HepG2 (cell line): ENCODE results near the gene PDLIM4. TPM values are rescaled to one million over a fixed set of nuclear protein-coding genes. Genes with fewer than 3 reads are reported as not detected.
A peak's percentile ranks its signal among the peaks of the same experiment; 100 is the strongest.

Source experiments
- ATF1 ChIP-seq: IDR thresholded peaks from 2 replicates; pipeline ENCODE4 v1.6.1; 2016; ENCODE audit warnings: mild to moderate bottlenecking, control low read depth
- BRF2 ChIP-seq: sonication (generic); formaldehyde crosslinking; IDR thresholded peaks from 2 replicates; pipeline ENCODE4 v1.8.1; 2022; ENCODE audit warnings: mild to moderate bottlenecking, missing genetic modification reagents
- KAT8 ChIP-seq: IDR thresholded peaks from 2 replicates; pipeline ENCODE4 v1.6.1; 2016; ENCODE audit warnings: missing genetic modification reagents, missing compliant biosample characterization
- KDM4B ChIP-seq: sonication (generic); formaldehyde crosslinking; IDR thresholded peaks from 2 replicates; pipeline ENCODE4 v1.4.0; 2020; ENCODE audit warnings: missing genetic modification reagents
- NAIF1 ChIP-seq: sonication (generic); formaldehyde crosslinking; IDR thresholded peaks from 2 replicates; pipeline ENCODE4 v1.5.0; 2020; ENCODE audit warnings: mild to moderate bottlenecking, missing genetic modification reagents, borderline replicate concordance
- NFE2L1 ChIP-seq: sonication (generic); formaldehyde crosslinking; IDR thresholded peaks from 2 replicates; pipeline ENCODE4 v1.4.0; 2020; ENCODE audit warnings: missing genetic modification reagents, mild to moderate bottlenecking, borderline replicate concordance
- PHF20 ChIP-seq: sonication (generic); formaldehyde crosslinking; IDR thresholded peaks from 2 replicates; pipeline ENCODE4 v1.5.0; 2020; ENCODE audit warnings: mild to moderate bottlenecking, missing genetic modification reagents
- POLR2AphosphoS5 ChIP-seq: IDR thresholded peaks from 2 replicates; pipeline ENCODE4 v1.6.1; 2012; ENCODE audit warnings: low read depth, low read length
- TCF12 ChIP-seq, 2 experiments: fragments of 450-650 bp in 1 of 2; sonication (generic) in 1 of 2; formaldehyde crosslinking in 1 of 2; IDR thresholded peaks; 2 replicates each; pipeline versions ENCODE4 v1.6.1 to v1.8.0; 2017 to 2022; ENCODE audit warnings: antibody characterized with exemption in 1 of 2, mild to moderate bottlenecking in 1 of 2, missing genetic modification reagents in 1 of 2, moderate library complexity in 1 of 2
- TEAD3 ChIP-seq: optimal IDR thresholded peaks from 2 replicates; pipeline ENCODE3; 2016; ENCODE audit warnings: borderline replicate concordance
- TOE1 ChIP-seq: sonication (generic); formaldehyde crosslinking; IDR thresholded peaks from 2 replicates; pipeline ENCODE4 v1.4.0; 2020; ENCODE audit warnings: mild to moderate bottlenecking, missing genetic modification reagents
- ZBTB20 ChIP-seq: sonication (generic); formaldehyde crosslinking; IDR thresholded peaks from 2 replicates; pipeline ENCODE4 v1.8.1; 2023; ENCODE audit warnings: missing genetic modification reagents, low read depth, mild to moderate bottlenecking, borderline replicate concordance
- ZFP36L1 ChIP-seq: sonication (generic); formaldehyde crosslinking; IDR thresholded peaks from 2 replicates; pipeline ENCODE4 v1.8.0; 2022; ENCODE audit warnings: mild to moderate bottlenecking, missing genetic modification reagents, moderate library complexity
- ZNF367 ChIP-seq: sonication (generic); formaldehyde crosslinking; IDR thresholded peaks from 2 replicates; pipeline ENCODE4 v1.4.0; 2020; ENCODE audit warnings: missing genetic modification reagents, borderline replicate concordance
- ZNF468 ChIP-seq: sonication (generic); formaldehyde crosslinking; IDR thresholded peaks from 2 replicates; pipeline ENCODE4 v1.8.0; 2022; ENCODE audit warnings: mild to moderate bottlenecking, moderate library complexity, missing genetic modification reagents
- ZNF501 ChIP-seq: sonication (generic); formaldehyde crosslinking; IDR thresholded peaks from 2 replicates; pipeline ENCODE4 v1.5.1; 2020; ENCODE audit warnings: mild to moderate bottlenecking, moderate library complexity, missing genetic modification reagents
- ZNF572 ChIP-seq: sonication (generic); formaldehyde crosslinking; IDR thresholded peaks from 2 replicates; pipeline ENCODE4 v1.5.1; 2020; ENCODE audit warnings: mild to moderate bottlenecking, missing genetic modification reagents
- ZNF589 ChIP-seq: sonication (generic); formaldehyde crosslinking; conservative IDR thresholded peaks from 2 replicates; pipeline ENCODE4 v1.8.0; 2022; ENCODE audit warnings: mild to moderate bottlenecking, moderate library complexity, missing genetic modification reagents
- ZNF772 ChIP-seq: sonication (generic); formaldehyde crosslinking; IDR thresholded peaks from 2 replicates; pipeline ENCODE4 v1.5.0; 2020; ENCODE audit warnings: mild to moderate bottlenecking, missing genetic modification reagents
- ZSCAN30 ChIP-seq: sonication (generic); formaldehyde crosslinking; IDR thresholded peaks from 2 replicates; pipeline ENCODE4 v1.5.0; 2020; ENCODE audit warnings: mild to moderate bottlenecking, missing genetic modification reagents
- polyA plus RNA-seq, 8 experiments: library from polyadenylated mRNA; depleted of rRNA in 3 of 8; stranded (reverse) in 7 of 8; unstranded in 1 of 8; fragments of >200 nt; fragmentation: Illumina TruSeq in 4 of 8; extraction: Trizol in 4 of 8; gene quantifications; 2 replicates each; pipeline versions ENCODE4 v1.2.1 to v1.2.3, GENCODE V29; 2011 to 2016; ENCODE audit warnings: low read depth in 4 of 8, missing spikeins in 1 of 8, mixed read lengths in 1 of 8; ENCODE audit not compliant: insufficient read depth in 1 of 8
- total RNA-seq, 5 experiments: library from RNA; depleted of rRNA; stranded (reverse); fragments of >200 nt; fragmentation: Illumina TruSeq; extraction: Trizol; gene quantifications; 2 replicates each; pipeline ENCODE4 v1.2.3, GENCODE V29; 2016; ENCODE audit warnings: low read depth in 1 of 5
- TF ChIP-seq, protein P1 (sequence below): sonication (generic); formaldehyde crosslinking; IDR thresholded peaks from 2 replicates; pipeline ENCODE4 v1.8.1; 2022; ENCODE audit warnings: low read depth, mild to moderate bottlenecking, missing genetic modification reagents
- TF ChIP-seq, protein P2 (sequence below), 2 experiments: sonication (generic) in 1 of 2; formaldehyde crosslinking in 1 of 2; IDR thresholded peaks; 2 replicates each; pipeline versions ENCODE4 v1.4.0 to v1.6.1; 2018 to 2020; ENCODE audit warnings: missing genetic modification reagents in 2 of 2, borderline replicate concordance in 1 of 2, low read depth in 1 of 2, mild to moderate bottlenecking in 1 of 2, missing biosample characterization in 1 of 2
- TF ChIP-seq, protein P3 (sequence below): sonication (generic); formaldehyde crosslinking; IDR thresholded peaks from 2 replicates; pipeline ENCODE4 v1.8.0; 2022; ENCODE audit warnings: mild to moderate bottlenecking, missing genetic modification reagents, moderate library complexity

PDLIM4 gene
- total and polyA plus RNA-seq, 2 of the 13 experiments (the other 11 are each of a cell fraction or from before 2014, with no cell fraction given), result 1.1 to 2.3 TPM

- TF ChIP-seq BRF2 (CRISPR knock-in tag), result peak; percentile 53
- TF ChIP-seq ZNF468 (CRISPR knock-in tag), result no peak
- TF ChIP-seq NFE2L1 (CRISPR knock-in tag), result peak; percentile 51; the same call in 1 of the 2 replicates
- TF ChIP-seq NAIF1 (CRISPR knock-in tag), result peak; percentile 17; the same call in 1 of the 2 replicates
- no peak; the same call in none of the 2 replicates for TF ChIP-seq TOE1
- TF ChIP-seq KDM4B (CRISPR knock-in tag), result peak; percentile 77
- TF ChIP-seq, protein P1, sequence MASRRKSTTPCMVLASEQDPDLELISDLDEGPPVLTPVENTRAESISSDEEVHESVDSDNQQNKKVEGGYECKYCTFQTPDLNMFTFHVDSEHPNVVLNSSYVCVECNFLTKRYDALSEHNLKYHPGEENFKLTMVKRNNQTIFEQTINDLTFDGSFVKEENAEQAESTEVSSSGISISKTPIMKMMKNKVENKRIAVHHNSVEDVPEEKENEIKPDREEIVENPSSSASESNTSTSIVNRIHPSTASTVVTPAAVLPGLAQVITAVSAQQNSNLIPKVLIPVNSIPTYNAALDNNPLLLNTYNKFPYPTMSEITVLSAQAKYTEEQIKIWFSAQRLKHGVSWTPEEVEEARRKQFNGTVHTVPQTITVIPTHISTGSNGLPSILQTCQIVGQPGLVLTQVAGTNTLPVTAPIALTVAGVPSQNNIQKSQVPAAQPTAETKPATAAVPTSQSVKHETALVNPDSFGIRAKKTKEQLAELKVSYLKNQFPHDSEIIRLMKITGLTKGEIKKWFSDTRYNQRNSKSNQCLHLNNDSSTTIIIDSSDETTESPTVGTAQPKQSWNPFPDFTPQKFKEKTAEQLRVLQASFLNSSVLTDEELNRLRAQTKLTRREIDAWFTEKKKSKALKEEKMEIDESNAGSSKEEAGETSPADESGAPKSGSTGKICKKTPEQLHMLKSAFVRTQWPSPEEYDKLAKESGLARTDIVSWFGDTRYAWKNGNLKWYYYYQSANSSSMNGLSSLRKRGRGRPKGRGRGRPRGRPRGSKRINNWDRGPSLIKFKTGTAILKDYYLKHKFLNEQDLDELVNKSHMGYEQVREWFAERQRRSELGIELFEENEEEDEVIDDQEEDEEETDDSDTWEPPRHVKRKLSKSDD (CRISPR knock-in tag), result no peak; the same call in 1 of the 2 replicates
- peak; percentile 82 for TF ChIP-seq POLR2AphosphoS5
- TF ChIP-seq ZNF572 (CRISPR knock-in tag), result no peak
- TF ChIP-seq ZFP36L1, result peak; percentile 55; the same call in 1 of the 2 replicates
- TF ChIP-seq ZNF367 (CRISPR knock-in tag), result peak; percentile 13; the same call in 1 of the 2 replicates
- no peak for TF ChIP-seq TCF12 (IDR thresholded peaks at IDR 0.05)
- no peak; the same call in 1 of the 2 replicates for TF ChIP-seq TCF12 (CRISPR knock-in tag; IDR thresholded peaks at IDR 0.05)
- 0 out of 2 replicates have a peak, but pooled peaks have one; percentile 23 for TF ChIP-seq ZNF501 (CRISPR knock-in tag)
- TF ChIP-seq, protein P2, sequence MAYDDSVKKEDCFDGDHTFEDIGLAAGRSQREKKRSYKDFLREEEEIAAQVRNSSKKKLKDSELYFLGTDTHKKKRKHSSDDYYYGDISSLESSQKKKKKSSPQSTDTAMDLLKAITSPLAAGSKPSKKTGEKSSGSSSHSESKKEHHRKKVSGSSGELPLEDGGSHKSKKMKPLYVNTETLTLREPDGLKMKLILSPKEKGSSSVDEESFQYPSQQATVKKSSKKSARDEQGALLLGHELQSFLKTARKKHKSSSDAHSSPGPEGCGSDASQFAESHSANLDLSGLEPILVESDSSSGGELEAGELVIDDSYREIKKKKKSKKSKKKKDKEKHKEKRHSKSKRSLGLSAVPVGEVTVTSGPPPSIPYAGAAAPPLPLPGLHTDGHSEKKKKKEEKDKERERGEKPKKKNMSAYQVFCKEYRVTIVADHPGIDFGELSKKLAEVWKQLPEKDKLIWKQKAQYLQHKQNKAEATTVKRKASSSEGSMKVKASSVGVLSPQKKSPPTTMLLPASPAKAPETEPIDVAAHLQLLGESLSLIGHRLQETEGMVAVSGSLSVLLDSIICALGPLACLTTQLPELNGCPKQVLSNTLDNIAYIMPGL (CRISPR knock-in tag; IDR thresholded peaks at IDR 0.05; ENCODE audit: borderline replicate concordance in 1 of 2, low read depth in 1 of 2), result no peak; a peak in 1 of 4 replicates
- peak; percentile 68 for TF ChIP-seq TEAD3
- peak; percentile 66; the same call in 1 of the 2 replicates for TF ChIP-seq PHF20
- TF ChIP-seq, protein P3, sequence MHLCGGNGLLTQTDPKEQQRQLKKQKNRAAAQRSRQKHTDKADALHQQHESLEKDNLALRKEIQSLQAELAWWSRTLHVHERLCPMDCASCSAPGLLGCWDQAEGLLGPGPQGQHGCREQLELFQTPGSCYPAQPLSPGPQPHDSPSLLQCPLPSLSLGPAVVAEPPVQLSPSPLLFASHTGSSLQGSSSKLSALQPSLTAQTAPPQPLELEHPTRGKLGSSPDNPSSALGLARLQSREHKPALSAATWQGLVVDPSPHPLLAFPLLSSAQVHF (CRISPR knock-in tag), result 0 out of 2 replicates have a peak, but pooled peaks have one; percentile 38
- TF ChIP-seq ZBTB20 (CRISPR knock-in tag), result peak; percentile 36; the same call in 1 of the 2 replicates
- peak; percentile 14 for TF ChIP-seq ZNF589 (CRISPR knock-in tag)
- no peak for TF ChIP-seq ZSCAN30 (CRISPR knock-in tag)
- TF ChIP-seq ATF1, result no peak
- TF ChIP-seq ZNF772 (CRISPR knock-in tag), result no peak; the same call in 1 of the 2 replicates
- TF ChIP-seq KAT8 (CRISPR knock-in tag), result peak; percentile 63; the same call in 1 of the 2 replicates
Measured at GRCh38 chr5:132293992-132294727, 36.7 kb downstream of the PDLIM4 start, which contains the start of gene SLC22A4 (continued).
